Panc1 (cell line): ENCODE results near the gene SDSL. TPM values are rescaled to one million over a fixed set of nuclear protein-coding genes. Genes with fewer than 3 reads are reported as not detected.

ENCODE experiments used
- ATAC-seq: fragments of 200-7000 bp; cut with Tn5 transposase; 2 replicates; pipeline ENCODE4 v1.9.1; 2020; ENCODE audit warnings: mild to moderate bottlenecking, moderate library complexity
- BruUV-seq: library from RNA; stranded (reverse); fragments of 400-500 nt; replicated peaks from 2 replicates; lab custom pipeline; 2021; lab: Mats Ljungman, UMichigan
- CTCF ChIA-PET: fragments of 300-600 bp; sonication (Branson Sonifier 250); formaldehyde crosslinking; loops from one replicate; lab custom pipeline; 2022; ENCODE audit warnings: antibody characterized with exemption; lab: Charles Lee
- POLR2A ChIA-PET: fragments of 300-600 bp; sonication (Branson Sonifier 250); formaldehyde crosslinking; loops from one replicate; lab custom pipeline; 2022; ENCODE audit warnings: antibody characterized with exemption; lab: Charles Lee
- DNase-seq: peaks from one replicate; pipeline ENCODE4 v3.0.0-alpha.2; 2010; ENCODE audit warnings: low read depth, low spot score
- H3K27ac ChIP-seq: 2 replicates; pipeline ENCODE4 v1.5.1; 2011; ENCODE audit warnings: mild to moderate bottlenecking, low read length, inconsistent platforms
- H3K27me3 ChIP-seq: fragments of 200-500 bp; sonication (Bioruptor generic); 2 replicates; pipeline ENCODE4 v1.6.0; 2014; ENCODE audit warnings: low read length, inconsistent platforms; ENCODE audit not compliant: control insufficient read depth, insufficient read depth
- H3K36me3 ChIP-seq: fragments of 200-500 bp; sonication (Bioruptor generic); 2 replicates; pipeline ENCODE4 v1.5.1; 2014; ENCODE audit warnings: inconsistent platforms, mild to moderate bottlenecking, low read length, moderate library complexity; ENCODE audit not compliant: control insufficient read depth, insufficient read depth
- H3K4me1 ChIP-seq: 2 replicates; pipeline ENCODE4 v1.5.1; 2011; ENCODE audit warnings: inconsistent platforms, mild to moderate bottlenecking, low read length, moderate library complexity; ENCODE audit not compliant: control insufficient read depth, insufficient read depth
- H3K4me3 ChIP-seq, 2 experiments: 2 replicates each; pipeline ENCODE4 v1.5.1; 2011 to 2012; ENCODE audit warnings: low read depth in 2 of 2, low read length in 2 of 2, mild to moderate bottlenecking in 2 of 2, inconsistent platforms in 1 of 2, moderate library complexity in 1 of 2
- H3K9me3 ChIP-seq: fragments of 200-500 bp; sonication (Bioruptor generic); 2 replicates; pipeline ENCODE4 v1.5.1; 2014; ENCODE audit warnings: low read depth, mild to moderate bottlenecking, inconsistent platforms, low read length, moderate library complexity; ENCODE audit not compliant: control insufficient read depth, insufficient read depth
- POLR2AphosphoS5 ChIP-seq: IDR thresholded peaks from 2 replicates; pipeline ENCODE4 v1.6.1; 2012; ENCODE audit warnings: mild to moderate bottlenecking, low read depth, low read length, moderate library complexity
- SIN3A ChIP-seq: IDR thresholded peaks from 2 replicates; pipeline ENCODE4 v1.6.1; 2012; ENCODE audit warnings: low read depth, mild to moderate bottlenecking, low read length, moderate library complexity, borderline replicate concordance; ENCODE audit not compliant: insufficient read depth
- TCF7L2 ChIP-seq: IDR thresholded peaks from 2 replicates; pipeline ENCODE4 v1.6.1; 2011; ENCODE audit warnings: mild to moderate bottlenecking, low read depth, low read length, inconsistent platforms
- in situ Hi-C: cut with HindIII; loops from 2 replicates; pipeline ENCODE4 v1.10.0; 2016; ENCODE audit warnings: low sequenced_read_pairs, low pct_unique_long_range_greater_than_20kb
- intact Hi-C: fragments of 100-400 bp; cut with micrococcal nuclease; formaldehyde crosslinking; loops from one replicate; pipeline ENCODE4 v1.10.0; 2022; ENCODE audit not compliant: unreplicated experiment
- total RNA-seq: library from RNA; stranded (reverse); gene quantifications from one replicate; pipeline ENCODE4 v1.2.1, GENCODE V29; 2021; ENCODE audit not compliant: unreplicated experiment
- TF ChIP-seq, protein P1 (sequence below): fragments of 450-650 bp; IDR thresholded peaks from 2 replicates; pipeline ENCODE4 v1.5.1; 2017; ENCODE audit warnings: mild to moderate bottlenecking
- TF ChIP-seq, protein P2 (sequence below), 2 experiments: IDR thresholded peaks; 2 replicates each; pipeline ENCODE4 v1.6.1; 2011 to 2012; ENCODE audit warnings: low read depth in 2 of 2, control low read depth in 1 of 2, low read length in 1 of 2, mild to moderate bottlenecking in 1 of 2, moderate library complexity in 1 of 2; ENCODE audit not compliant: insufficient read depth in 1 of 2

SDSL gene
- total RNA-seq, 1 experiment from 2014 or later: 5.8 TPM

DNA sequence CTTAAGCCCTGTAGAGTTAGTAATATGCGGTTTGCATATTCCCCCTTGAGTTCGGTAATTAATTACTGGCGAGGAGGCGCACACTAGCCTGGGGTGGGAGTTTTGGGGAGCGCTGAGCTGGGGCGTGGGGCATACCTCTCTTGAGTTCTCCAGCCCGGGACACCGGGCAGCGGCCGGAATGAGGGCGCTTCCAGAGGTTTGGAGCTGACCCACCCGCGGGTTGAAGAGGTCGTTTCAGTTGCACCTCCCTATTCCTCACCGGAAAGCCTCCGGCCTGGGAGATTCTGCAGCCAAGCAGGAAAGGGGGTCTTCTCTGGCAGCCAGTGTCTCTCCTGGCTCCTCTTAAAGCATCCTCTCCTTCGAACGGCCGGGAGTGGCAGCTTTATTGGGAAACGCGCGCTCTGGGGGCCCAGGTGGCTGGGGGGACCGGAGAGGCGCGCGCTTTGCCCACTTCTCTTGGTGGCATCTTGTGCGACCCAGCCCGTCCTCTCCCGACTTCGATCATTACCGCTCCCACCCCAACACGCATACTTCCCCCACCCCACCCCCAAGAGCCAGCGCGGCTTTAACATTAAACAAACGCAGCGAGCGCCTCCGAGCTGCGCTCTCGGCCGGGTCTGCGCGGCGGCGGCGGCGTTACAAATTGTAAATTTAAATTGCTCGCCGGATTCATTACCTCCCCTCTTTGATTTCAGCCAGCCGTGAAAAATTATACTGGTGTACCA lies 53.4 kb downstream of the SDSL start:
- no peak for DNase-seq
- intact Hi-C loops: no loop called here
- ChIA-PET POLR2A (no interaction called here), CTCF (no interaction called here)
- no peaks in the 10 kb centered on the region for H3K9me3 ChIP-seq
- H3K27ac ChIP-seq: no peak overlapping the region
- H3K36me3 ChIP-seq: no peaks in the 10 kb centered on the region
- no peak for ATAC-seq
- peaks cover 7% of the 10 kb centered on the region for H3K4me1 ChIP-seq
- no TSS peak for BruUV-seq
- in situ Hi-C loops: no loop called here
- TF ChIP-seq, protein P1, sequence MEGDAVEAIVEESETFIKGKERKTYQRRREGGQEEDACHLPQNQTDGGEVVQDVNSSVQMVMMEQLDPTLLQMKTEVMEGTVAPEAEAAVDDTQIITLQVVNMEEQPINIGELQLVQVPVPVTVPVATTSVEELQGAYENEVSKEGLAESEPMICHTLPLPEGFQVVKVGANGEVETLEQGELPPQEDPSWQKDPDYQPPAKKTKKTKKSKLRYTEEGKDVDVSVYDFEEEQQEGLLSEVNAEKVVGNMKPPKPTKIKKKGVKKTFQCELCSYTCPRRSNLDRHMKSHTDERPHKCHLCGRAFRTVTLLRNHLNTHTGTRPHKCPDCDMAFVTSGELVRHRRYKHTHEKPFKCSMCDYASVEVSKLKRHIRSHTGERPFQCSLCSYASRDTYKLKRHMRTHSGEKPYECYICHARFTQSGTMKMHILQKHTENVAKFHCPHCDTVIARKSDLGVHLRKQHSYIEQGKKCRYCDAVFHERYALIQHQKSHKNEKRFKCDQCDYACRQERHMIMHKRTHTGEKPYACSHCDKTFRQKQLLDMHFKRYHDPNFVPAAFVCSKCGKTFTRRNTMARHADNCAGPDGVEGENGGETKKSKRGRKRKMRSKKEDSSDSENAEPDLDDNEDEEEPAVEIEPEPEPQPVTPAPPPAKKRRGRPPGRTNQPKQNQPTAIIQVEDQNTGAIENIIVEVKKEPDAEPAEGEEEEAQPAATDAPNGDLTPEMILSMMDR: no peak
- TF ChIP-seq SIN3A: no peak
- TF ChIP-seq, protein P2, sequence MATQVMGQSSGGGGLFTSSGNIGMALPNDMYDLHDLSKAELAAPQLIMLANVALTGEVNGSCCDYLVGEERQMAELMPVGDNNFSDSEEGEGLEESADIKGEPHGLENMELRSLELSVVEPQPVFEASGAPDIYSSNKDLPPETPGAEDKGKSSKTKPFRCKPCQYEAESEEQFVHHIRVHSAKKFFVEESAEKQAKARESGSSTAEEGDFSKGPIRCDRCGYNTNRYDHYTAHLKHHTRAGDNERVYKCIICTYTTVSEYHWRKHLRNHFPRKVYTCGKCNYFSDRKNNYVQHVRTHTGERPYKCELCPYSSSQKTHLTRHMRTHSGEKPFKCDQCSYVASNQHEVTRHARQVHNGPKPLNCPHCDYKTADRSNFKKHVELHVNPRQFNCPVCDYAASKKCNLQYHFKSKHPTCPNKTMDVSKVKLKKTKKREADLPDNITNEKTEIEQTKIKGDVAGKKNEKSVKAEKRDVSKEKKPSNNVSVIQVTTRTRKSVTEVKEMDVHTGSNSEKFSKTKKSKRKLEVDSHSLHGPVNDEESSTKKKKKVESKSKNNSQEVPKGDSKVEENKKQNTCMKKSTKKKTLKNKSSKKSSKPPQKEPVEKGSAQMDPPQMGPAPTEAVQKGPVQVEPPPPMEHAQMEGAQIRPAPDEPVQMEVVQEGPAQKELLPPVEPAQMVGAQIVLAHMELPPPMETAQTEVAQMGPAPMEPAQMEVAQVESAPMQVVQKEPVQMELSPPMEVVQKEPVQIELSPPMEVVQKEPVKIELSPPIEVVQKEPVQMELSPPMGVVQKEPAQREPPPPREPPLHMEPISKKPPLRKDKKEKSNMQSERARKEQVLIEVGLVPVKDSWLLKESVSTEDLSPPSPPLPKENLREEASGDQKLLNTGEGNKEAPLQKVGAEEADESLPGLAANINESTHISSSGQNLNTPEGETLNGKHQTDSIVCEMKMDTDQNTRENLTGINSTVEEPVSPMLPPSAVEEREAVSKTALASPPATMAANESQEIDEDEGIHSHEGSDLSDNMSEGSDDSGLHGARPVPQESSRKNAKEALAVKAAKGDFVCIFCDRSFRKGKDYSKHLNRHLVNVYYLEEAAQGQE (IDR thresholded peaks at IDR 0.05; ENCODE audit: insufficient read depth in 1 of 2, low read depth in 2 of 2, low read length in 1 of 2): no peak
- no peak for TF ChIP-seq POLR2AphosphoS5
- no peak for TF ChIP-seq TCF7L2
- no peak overlapping the region for H3K4me3 ChIP-seq
- peaks cover 43% of the 10 kb centered on the region for H3K27me3 ChIP-seq

DNA sequence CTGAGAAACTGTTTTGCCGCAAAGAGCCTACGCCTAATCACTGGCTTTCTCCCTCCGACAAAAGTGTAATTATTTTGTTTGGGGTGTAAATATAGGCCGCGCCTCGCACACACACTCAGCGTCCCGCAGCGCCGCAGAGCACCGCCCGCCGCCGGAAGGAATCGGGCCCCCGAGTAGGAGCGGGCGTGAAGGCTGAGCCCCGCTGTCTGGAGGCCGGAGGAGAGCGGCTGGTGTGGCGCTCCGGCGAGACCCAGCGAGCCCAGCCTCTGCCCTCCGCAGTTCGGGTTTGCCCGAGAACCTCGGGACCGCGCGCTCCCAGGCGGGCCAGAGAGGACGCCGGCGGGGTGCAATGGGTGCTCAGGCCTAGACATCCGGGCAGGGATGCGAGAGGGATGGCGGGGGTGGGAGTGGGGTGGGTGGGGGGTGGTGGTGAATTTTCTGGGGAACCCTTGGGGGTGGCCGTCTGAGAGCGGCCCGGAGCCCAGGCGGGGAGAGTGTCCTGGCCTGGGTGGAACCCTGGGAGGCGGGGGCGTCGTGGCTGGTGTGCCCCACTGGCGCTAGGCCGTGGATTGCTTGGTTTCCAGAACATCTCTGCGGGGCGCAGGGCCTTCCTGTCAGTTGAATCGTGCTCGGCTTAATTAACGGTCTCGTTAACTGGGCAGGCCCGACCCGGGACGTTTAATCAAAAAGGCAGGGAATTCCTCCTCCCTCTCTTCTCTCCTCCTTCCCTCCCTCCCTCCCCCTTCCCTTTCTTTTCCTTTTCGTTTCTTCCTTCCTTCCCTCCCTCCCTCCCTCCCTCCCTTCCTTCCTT lies 54.2 kb downstream of the SDSL start:
- Histone ChIP-seq H3K4me1 (peaks cover 4% of the 10 kb centered on the region), H3K9me3 (no peaks in the 10 kb centered on the region), H3K36me3 (no peaks in the 10 kb centered on the region), H3K27me3 (peaks cover 44% of the 10 kb centered on the region), H3K4me3 (no peak overlapping the region), H3K27ac (no peak overlapping the region)
- in situ Hi-C loops: no loop called here
- ChIA-PET CTCF (no interaction called here), POLR2A (no interaction called here)
- BruUV-seq: no TSS peak
- ATAC-seq (no peak), DNase-seq (no peak)
- TF ChIP-seq TCF7L2: no peak
- TF ChIP-seq, protein P1: no peak
- no peak for TF ChIP-seq POLR2AphosphoS5
- TF ChIP-seq SIN3A: no peak
- TF ChIP-seq, protein P2 (IDR thresholded peaks at IDR 0.05; ENCODE audit: insufficient read depth in 1 of 2, low read depth in 2 of 2, low read length in 1 of 2): no peak
- intact Hi-C loops: no loop called here
